Stimulated activated CD4-positive, alpha-beta T cell treated with anti-CD3 and anti-CD28 coated beads, Interleukin-4, amount 100 ng/mL, for 24 hours (primary cell): Measurements from ENCODE around the gene SRRM3.
"Not testable (repeated sequence)": the region's sequence is repeated elsewhere in the genome, so short reads cannot be mapped to it uniquely, and the experiment has no call there.

Experiments
- DNase-seq: peaks from one replicate; pipeline ENCODE4 v3.0.0-alpha.2; 2020

SRRM3 gene

DNA sequence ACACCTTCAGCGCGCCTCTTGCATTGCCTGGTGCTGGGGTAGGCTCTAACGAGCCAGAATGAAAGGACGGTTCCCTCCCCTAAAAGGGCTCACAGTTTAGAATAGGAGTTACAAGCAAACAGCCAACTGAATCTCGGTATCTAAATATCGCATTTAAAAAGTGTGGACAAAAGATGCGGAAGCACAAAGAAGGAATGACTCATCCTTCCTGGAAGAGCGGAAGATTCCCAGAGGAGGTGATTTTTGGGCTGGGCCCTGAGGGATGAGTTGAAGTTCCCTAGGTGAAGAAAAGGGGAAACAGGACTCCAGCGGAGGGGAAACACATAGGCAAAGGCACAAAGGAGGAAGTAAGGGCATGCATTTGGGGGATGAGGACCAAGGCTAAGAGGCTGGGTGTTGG, 29.9 kb downstream of the SRRM3 start:
- DNase-seq = no peak

DNA sequence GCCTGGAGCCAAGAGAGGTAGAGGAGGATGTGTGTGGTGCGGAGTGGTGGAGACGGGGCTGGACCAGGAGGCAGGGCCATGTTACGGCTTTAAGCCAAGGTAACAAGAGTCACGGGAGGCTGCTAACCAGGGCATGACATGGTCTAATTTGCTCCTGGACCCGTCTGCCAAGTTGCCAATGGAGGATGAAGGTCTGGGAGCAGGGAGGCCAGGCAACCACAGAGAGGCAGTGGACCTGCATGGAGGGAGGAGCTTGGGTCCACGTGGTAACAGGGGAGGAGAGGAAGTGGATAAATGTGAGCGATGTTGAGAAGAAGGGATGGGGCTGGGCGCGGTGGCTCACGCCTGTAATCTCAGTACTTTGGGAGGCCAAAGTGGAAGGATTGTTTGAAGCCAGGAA, 31.0 kb downstream of the SRRM3 start:
- no peak for DNase-seq

DNA sequence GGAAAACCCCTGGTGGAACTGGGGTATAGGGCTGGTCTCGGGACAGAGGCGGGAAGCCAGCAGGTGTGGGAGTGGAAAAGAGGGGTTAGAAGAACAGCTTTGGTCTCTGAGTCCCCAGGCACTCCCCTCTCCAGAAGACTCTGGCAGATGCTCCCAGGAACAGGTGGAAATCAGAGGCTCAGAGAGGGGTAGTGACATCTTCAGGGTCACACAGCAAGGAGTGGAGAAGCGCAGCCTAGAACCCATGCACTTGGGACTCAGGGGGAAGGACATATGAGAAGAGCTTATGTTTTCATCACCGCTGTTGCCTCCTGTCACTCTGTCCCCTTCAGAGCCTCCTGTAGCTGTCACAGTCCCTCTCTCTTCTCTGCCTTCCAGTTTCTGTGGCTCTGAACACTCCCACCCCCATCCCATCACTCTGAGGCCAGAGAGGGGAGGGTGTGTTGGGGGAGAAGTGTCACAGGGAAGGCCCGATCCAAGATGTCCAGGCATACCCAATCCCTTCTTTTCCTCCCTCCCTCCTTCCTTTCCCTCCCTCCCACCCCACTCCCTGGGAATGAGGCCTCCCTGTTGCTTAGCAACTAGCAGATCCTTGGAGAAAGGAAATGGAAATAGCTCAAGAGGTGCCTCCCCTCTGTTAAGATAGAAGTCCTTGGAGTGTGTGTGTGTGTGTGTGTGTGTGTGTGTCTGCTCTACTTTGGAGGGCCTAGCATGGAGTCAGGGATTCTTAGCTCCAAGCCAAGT, 32.0 kb downstream of the SRRM3 start:
- no peak for DNase-seq

DNA sequence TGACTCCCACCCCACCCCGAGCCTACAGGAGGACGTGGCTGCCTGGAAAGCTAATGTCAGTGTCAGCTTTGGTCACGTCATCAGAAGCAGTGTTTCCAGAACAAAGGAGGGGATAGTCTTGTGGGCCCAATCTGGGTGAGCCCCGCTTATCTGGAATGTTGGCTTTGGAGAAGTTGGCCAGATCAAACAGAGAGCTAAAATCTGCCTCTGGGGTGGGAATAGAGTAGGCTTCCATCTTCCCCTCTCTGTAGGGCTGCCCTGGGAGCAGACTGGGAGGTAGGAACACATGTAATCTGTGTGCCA, 32.5 kb downstream of the SRRM3 start:
- no peak for DNase-seq

DNA sequence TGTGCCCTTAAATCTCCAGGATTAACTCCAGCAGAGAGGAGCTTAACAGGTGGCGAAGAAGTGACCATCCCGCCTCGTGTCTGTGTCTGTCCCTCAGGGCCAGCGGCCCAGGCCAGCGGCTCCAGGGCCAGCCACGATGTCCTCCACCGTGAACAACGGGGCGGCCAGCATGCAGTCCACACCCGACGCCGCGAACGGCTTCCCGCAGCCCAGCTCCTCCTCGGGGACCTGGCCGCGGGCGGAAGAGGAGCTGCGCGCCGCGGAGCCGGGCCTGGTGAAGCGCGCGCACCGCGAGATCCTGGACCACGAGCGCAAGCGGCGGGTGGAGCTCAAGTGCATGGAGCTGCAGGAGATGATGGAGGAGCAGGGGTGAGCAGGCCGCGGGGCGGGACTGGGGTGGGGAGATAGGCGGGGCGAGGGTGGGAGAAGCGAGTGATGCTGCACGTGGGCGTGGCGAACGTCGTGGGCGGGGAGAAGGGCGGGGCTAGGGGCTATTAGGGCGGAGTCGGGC, 33.3 kb downstream of the SRRM3 start:
- peak; percentile 79 for DNase-seq

DNA sequence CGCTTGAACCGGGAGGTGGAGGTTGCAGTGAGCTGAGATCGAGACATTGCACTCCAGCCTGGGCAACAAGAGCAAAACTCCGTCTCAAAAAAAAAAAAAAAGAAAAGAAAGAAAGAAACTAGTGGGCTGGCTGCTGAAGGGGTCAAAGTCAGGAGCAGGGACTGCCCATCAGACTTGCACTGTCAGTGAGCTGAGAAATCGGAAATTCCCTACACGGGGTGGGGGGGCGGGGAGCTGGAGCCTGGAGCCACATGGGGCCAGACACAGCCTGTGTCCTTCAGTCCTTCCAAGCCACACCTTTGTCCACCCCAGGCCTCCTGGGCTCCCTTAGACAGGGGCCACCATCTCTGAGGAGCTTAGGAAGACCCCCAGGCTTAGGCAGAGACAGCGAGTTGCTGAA, 34.5 kb downstream of the SRRM3 start:
- no peak for DNase-seq

DNA sequence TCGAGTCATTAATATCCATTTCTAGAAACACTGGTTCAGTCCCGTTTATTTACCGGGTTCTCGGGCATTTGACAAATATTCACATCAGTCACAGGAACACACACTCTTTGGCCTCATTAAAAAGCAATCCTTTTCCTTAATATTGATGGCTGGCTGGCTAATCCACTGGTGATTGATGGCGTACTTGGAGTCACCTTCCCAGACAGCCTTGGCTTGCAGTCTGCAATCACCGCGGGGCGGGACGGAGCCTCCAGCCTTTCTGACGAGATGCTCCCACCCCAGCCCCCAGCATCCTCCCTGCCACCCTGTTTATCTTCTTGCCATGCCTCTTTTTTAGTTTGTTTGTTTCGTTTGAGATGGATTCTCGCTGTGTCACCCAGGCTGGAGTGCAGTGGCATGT, 36.6 kb downstream of the SRRM3 start:
- DNase-seq = no peak

DNA sequence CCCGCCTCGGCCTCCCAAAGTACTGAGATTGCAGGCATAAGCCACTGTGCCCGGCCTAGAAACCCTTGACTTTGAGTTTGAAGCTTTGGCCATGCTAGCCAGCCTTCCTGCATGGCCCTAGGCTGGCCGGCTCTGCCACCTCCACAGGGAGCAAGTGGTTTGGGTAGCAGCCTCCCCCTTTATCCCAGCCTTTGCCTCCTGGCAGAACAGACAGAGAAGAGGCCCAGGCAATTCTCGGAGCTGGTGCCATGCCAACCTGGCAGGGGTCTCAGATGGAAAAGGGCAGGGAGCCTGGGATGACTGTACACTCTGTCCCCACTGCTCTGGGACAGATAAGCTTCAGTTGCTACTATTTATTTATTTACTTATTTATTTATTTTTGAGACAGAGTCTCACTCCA, 39.4 kb downstream of the SRRM3 start:
- DNase-seq = no peak

DNA sequence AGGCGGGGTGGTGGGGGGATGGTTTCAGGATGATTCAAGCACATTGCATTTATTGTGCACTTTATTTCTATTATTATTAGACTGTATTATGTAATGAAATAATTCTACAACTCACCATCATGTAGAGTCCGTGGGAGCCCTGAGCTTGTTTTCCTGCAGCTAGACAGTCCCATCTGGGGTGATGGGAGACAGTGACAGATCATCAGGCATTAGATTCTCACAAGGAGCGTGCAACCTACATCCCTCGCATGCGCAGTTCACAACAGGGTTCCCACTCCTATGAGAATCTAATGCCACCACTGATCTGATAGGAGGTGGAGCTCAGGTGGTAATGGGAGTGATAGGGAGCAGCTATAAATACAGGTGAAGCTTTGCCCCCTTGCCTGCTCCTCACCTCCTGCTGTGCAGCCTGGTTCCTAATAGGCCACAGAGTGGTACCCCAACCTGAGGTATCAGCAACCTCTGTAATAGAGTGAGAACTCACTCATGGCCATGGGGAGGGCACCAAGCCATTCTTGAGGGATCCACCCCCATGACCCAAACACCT, 40.9 kb downstream of the SRRM3 start:
- DNase-seq = not testable (repeated sequence)

DNA sequence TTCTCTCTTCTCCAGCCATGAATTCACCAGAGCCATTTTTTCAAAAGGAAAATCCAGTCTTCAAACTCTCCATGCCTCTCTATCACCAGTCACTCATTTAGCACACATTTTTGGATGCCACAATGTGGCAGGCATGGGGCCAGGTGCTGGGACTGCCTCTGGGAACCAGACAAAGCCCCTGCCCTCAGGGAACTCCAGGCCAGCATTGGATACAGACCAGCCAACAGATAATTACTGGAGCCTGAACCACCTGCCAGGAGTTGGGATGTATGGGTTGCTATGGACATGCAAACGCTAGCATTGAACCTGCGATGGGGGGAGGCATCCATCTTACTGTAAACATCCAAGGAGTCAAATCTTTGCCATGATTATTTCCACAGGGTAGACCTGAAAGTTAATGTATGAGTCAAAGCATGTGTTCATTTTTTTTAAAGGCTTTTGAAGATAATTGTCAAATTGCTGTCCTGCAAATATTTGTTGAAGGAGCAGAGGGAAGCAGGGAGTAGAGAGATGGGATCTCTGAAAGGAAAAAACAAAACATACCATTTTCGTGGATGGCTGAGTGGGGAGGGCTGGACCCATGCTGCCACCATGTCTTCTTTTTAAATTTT, 43.2 kb downstream of the SRRM3 start:
- DNase-seq = no peak

DNA sequence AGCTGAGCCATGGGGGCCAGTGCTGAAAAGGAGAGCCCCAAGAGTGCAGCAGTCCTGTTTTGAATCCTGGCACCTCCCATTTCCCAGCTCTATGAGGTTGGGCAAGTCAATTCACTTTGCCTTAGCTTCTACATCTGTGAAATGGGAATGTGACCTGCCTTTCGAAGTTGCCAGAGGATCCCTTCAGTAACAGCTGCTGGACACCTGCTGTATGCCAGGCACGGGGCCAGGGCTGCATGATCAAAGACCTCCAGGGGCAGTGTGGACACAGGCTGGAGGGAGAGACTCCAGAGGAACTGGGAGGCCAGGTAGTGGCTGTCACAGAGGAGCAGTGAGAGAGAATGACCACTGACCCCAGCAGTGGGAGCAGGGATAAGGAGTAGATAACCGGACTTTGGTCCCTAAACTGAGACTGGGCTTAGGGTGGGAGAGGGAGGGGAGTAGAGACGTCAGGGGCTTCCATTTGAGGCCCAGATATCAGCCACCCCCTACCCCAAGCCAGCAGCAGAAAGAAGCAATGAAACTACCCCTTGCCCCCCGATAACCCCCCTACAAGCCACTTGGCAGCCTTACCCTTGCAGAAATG, 45.2 kb downstream of the SRRM3 start:
- no peak for DNase-seq

DNA sequence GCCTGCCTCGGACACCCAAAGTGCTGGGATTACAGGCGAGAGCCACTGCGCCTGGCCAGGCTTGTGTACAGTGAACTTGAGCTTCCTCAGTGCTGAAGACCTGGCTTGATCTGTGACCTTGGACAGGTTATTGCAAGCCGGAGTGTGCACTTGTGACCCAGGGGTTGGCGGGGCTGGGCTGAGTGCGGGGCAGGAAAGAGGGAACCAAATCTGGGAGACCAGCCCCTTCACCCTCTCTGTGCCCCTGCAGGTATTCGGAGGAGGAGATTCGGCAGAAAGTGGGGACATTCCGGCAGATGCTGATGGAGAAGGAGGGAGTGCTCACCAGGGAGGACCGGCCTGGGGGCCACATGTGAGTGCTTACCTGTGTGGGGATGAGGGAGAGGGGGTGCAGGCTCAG, 46.2 kb downstream of the SRRM3 start:
- no peak for DNase-seq

DNA sequence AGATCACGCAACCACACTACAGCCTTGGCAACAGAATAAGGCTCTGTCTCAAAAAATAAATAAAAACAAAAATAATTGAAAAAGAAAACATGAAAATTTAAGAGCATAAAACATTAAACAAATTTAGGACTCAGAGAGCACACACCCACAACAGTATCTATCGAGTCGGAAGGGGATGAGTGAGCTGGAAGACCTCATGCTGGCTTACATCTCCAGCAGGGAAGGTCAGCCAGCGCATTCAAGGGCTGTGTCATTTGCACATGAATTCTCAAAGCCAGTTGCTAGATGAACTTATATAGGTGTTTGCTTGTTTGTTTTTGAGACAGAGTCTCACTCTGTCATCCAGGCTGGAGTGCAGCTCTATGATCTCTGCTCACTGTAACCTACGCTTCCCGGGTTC, 50.3 kb downstream of the SRRM3 start:
- DNase-seq = no peak

DNA sequence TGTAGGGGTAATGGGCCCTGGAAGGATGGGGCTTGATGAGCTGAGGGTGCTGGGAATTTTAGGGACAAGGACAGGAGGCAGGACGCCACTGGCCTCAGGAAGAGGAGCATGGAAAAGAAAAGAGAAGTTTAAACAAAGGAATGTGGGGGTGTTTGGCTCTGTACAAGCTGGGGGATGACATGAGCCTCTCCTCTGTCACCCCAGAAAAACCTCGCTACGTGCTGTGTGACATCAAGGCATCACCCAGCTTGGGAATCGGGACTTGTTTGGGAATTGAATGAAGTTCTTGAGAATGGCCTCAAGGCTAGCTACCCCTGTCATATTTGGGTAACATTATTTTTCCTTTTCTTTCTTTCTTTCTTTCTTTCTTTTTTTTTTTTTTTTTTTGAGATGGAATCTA, 53.1 kb downstream of the SRRM3 start:
- DNase-seq = no peak

DNA sequence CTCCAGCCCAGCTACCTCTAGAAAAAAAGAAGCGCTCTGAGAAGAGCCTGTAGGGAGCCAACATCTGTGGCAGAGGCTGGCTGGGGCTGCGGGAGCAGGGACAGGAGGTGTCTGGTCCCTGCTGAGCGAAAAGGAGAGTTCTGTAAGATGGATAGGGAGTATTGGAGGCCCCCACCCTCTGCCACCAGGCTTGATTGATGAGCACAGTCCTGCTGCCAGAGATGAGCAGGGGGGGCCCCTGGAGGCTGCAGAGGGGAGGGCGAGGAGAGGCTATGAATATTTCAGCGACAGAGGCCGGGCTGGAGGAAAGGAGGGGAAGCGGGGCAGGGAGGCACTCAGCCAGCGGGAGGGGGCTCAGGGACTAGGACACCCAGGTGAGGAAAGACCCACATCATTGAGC, 56.3 kb downstream of the SRRM3 start:
- no peak for DNase-seq

DNA sequence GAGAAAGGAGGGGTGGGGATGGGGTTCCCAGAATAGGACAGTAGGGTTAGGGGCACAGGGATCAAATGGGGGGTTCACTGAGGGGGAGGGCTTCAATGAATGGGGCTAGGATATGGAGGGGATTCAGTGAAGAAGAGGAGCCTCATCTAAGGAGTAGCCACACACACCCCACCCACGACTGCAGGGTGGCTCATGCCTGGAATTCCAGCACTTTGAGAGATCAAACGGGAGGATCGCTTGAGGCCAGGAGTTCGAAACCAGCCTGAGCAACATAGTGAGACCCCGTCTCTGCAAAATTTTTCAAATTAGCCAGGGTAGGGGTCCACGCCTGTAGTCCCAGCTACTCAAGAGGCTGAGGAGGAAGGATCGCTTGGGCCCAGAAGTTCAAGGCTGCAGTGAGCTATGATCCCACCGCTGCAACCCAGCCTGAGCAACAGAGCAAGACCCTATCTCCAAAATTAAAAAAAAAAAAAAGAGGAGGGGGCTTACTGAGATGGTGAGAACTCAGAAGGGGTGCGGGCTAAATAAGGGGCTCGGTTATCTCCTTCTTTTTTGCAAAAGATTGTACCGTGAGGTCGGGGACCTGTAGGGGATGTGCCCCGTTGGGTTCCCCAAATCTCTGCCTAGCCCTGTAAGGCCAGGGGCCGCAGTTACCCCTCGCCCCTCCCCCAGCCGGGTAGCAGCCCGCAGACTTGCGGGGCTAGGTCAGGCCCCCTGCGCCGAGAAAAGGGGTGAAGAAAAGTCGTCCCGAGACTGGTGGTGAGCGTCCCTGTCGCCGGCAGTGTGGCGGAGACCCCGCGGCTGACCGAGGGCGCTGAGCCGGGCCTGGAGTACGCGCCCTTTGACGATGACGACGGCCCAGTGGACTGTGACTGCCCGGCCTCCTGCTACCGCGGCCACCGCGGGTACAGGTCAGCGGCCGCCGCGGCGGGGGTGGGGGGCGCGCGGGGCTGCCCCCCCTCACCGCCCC, 57.7 kb downstream of the SRRM3 start:
- DNase-seq = no peak

DNA sequence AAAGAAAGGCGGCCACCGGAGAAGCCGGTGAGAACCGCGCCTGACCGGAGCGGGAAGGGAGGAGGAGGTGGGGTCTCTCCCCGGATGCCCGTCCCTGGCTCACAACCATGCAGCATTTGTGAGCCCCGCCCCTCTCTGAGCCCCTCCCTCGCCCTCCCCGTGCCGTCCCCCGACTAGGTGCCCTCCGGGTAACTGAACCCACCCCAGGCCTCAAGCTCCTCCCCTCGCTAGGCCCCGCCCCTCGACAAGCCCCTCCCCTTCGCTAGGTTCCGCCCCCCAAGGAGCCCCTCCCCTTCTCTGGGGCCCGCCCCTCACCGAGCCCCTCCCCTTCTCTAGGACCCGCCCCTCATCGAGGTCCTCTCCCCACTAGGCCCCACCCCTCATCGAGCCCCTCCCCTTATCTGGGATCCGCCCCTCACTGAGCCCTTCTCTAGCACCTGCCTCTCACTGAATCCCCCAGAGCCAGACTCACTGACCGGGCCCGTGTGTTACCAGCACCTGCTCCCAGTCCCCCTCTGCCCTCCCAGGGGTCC, 58.5 kb downstream of the SRRM3 start:
- peak; percentile 43 for DNase-seq

DNA sequence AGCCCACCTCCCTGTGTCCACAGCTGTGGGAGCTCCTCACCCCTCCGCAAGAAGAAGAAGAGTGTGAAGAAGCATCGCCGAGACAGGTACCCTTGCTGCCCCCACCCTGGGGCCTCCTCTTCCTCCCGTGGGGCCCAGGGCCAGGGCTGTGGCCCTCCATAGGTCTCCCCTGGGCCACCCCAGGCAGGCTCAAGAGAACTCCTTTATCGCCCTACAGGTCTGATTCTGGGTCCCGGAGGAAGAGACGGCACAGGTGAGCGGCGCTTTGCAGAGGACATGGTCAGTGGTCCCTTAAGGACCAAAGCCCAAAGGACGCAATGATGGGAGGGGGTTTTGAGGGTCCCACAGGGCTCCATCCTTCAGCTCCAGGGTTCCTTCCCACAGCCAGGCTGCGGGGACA, 59.6 kb downstream of the SRRM3 start:
- DNase-seq = no peak

DNA sequence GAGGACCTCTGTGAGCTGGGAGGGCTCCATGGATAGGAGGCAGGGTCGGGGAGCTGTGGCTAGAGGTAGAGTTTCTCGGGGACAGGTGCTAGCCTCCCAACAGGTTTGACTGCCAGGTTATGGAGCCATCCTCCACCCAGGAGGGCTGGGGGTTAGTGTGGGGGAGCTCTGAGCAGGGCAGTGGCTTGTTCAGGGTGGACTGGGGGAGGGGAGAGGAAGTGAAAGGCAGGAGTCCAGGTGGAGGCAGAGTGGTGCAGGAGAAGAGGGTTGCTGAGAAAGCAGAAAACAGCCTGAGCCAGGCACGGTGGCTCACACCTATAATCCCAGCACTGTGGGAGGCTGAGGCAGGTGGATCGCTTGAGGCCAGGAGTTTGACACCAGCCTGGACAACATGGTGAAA, 60.2 kb downstream of the SRRM3 start:
- DNase-seq = no peak

DNA sequence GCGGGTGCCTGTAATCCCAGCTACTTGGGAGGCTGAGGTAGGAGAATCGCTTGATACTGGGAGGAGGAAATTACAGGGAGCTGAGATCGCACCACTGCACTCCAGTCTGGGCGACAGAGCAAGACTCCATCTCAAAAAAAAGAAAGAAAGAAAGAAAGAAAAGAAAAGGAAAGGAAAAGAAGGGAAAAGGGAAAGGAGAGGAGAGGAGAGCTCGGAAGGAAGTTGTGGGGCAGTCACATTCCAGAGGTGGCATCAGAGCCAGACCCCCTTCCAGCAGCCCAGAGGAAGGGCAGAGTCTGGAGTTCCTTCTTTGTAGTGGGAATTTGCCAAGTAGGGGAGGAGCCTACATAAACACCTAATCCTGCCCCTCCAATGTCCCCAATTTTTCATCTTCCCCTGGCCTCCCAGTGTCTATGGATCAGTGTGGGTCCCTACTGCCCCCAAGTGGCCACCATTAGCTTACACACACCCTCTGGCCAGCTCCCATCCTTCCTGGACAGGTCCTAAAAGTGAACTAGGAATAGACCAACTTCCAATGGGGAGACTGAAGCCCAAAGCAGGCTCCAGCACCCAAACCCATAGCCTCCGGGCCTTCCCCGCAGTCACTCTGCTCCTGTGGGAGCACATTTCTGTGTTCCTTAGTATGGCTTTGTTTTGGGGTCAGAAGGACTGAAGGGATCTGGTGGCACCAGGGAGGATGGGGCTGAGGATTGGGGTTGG, 61.1 kb downstream of the SRRM3 start:
- DNase-seq = peak; percentile 35

DNA sequence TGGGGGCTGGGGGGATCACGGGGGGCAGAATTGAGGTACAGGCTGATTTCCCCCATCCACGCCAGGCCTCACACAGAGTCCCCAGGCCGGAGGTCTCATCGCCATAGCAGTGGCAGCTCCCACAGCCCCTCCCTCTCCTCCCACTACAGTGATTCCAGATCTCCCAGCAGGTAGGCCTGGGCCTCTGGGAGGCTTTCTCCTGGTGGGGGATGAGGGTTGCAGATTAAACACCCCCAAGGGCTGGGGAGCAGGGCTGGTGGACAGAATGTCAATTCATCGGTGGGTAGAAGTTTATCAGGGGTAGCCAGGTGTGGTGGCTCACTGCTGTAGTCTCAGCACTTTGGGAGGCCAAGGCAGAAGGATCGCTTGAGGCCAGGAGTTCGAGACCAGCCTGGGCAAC, 63.6 kb downstream of the SRRM3 start:
- no peak for DNase-seq
